ENCODE results near the gene ORAI2.
"Not testable (repeated sequence)": the region's sequence is repeated elsewhere in the genome, so short reads cannot be mapped to it uniquely, and the experiment has no call there.

The ORAI2 gene

GRCh38 chr7:102498321-102498720 is 64.9 kb downstream of the ORAI2 start:
- not testable (repeated sequence) for DNase-seq (ENCODE audit: low read depth, low spot score)

- not testable (repeated sequence) for DNase-seq (ENCODE audit: low read depth, low spot score)
These were observed 69.8 kb downstream of the ORAI2 start for GRCh38 chr7:102503141-102503540.

GRCh38 chr7:102505298-102506185 is 72.2 kb downstream of the ORAI2 start:
- not testable (repeated sequence) for DNase-seq (ENCODE audit: low read depth, low spot score)

All from ELF-1 (cell line).